Activated CD8-positive, alpha-beta memory T cell treated with anti-CD3 and anti-CD28 coated beads, Interleukin-2, amount 50 U/mL, for 1 hour (primary cell): ENCODE results near the gene CNTLN.
"Not testable (repeated sequence)": the region's sequence is repeated elsewhere in the genome, so short reads cannot be mapped to it uniquely, and the experiment has no call there.

Experiments used
- DNase-seq: peaks from one replicate; pipeline ENCODE4 v3.0.0-alpha.2; 2020; ENCODE audit errors: extremely low read depth

The CNTLN gene

GRCh38 chr9:17191082-17191481 lies 56.2 kb downstream of the CNTLN start:
- no peak for DNase-seq

GRCh38 chr9:17204611-17205152 lies 69.8 kb downstream of the CNTLN start:
- DNase-seq, result no peak

- no peak for DNase-seq
Measured at GRCh38 chr9:17216011-17216410, 81.2 kb downstream of the CNTLN start.

- no peak for DNase-seq
Measured at GRCh38 chr9:17216646-17217045, 81.8 kb downstream of the CNTLN start.

- no peak for DNase-seq
Measured at GRCh38 chr9:17217272-17217671, 82.4 kb downstream of the CNTLN start.

- no peak for DNase-seq
Measured at GRCh38 chr9:17219261-17219660, 84.4 kb downstream of the CNTLN start.

- no peak for DNase-seq
Measured at GRCh38 chr9:17222932-17223331, 88.1 kb downstream of the CNTLN start.

GRCh38 chr9:17225407-17225806 lies 90.6 kb downstream of the CNTLN start:
- DNase-seq, result no peak

- DNase-seq, result no peak
Measured at GRCh38 chr9:17229945-17230560, 95.2 kb downstream of the CNTLN start.

- DNase-seq, result no peak
Measured at GRCh38 chr9:17230646-17231045, 95.8 kb downstream of the CNTLN start.

GRCh38 chr9:17236147-17236546 lies 101.3 kb downstream of the CNTLN start:
- no peak for DNase-seq

- DNase-seq, result no peak
Measured at GRCh38 chr9:17246770-17247169, 111.9 kb downstream of the CNTLN start.

GRCh38 chr9:17251100-17251499 lies 116.3 kb downstream of the CNTLN start:
- no peak for DNase-seq

GRCh38 chr9:17268531-17269188 lies 133.8 kb downstream of the CNTLN start:
- DNase-seq, result not testable (repeated sequence)

GRCh38 chr9:17269799-17270198 lies 135.0 kb downstream of the CNTLN start:
- no peak for DNase-seq

GRCh38 chr9:17272536-17272935 lies 137.7 kb downstream of the CNTLN start:
- no peak for DNase-seq

- no peak for DNase-seq
Measured at GRCh38 chr9:17280350-17281012, 145.6 kb downstream of the CNTLN start.

GRCh38 chr9:17290673-17291072 lies 155.8 kb downstream of the CNTLN start:
- DNase-seq, result not testable (repeated sequence)

- DNase-seq, result no peak
Measured at GRCh38 chr9:17291766-17292165, 156.9 kb downstream of the CNTLN start.

GRCh38 chr9:17293685-17294084 lies 158.8 kb downstream of the CNTLN start:
- no peak for DNase-seq

- DNase-seq, result no peak
Measured at GRCh38 chr9:17294822-17295624, 160.2 kb downstream of the CNTLN start.

- no peak for DNase-seq
Measured at GRCh38 chr9:17315341-17315740, 180.5 kb downstream of the CNTLN start.
